GM18867 (cell line): ENCODE data around the gene USP17L19.
"Not testable (repeated sequence)": the region's sequence is repeated elsewhere in the genome, so short reads cannot be mapped to it uniquely, and the experiment has no call there.

ENCODE experiments used
- ATAC-seq: cut with Tn5 transposase; IDR thresholded peaks from one replicate; pipeline ENCODE4 v1.9.1; 2021; ENCODE audit warnings: mild to moderate bottlenecking, moderate library complexity; ENCODE audit not compliant: unreplicated experiment

USP17L19 gene, protein sequence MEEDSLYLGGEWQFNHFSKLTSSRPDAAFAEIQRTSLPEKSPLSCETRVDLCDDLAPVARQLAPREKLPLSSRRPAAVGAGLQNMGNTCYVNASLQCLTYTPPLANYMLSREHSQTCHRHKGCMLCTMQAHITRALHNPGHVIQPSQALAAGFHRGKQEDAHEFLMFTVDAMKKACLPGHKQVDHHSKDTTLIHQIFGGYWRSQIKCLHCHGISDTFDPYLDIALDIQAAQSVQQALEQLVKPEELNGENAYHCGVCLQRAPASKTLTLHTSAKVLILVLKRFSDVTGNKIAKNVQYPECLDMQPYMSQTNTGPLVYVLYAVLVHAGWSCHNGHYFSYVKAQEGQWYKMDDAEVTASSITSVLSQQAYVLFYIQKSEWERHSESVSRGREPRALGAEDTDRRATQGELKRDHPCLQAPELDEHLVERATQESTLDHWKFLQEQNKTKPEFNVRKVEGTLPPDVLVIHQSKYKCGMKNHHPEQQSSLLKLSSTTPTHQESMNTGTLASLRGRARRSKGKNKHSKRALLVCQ

DNA sequence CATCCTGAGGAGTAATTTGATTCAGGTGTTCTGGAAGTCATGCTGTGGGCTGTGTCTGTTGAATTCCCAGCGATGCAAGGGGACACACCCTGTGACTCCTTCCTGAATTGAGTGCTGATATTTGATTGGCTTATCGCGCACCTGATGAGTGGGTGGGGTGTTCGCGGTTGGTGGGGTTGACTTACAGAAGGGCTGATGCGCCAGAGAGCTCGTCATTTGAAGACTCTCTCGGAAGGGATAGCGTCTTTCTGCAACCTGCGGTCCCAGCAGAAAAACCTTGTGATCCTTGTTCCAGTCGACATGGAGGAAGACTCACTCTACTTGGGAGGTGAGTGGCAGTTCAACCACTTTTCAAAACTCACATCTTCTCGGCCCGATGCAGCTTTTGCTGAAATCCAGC, at the start of gene USP17L19:
TSS of gene USP17L19 (plus strand) at position 301 of the 400 bp plus-strand sequence. CDS start at position 301, 0 bp downstream.
- ATAC-seq, result not testable (repeated sequence)

GRCh38 chr4:9210357-9210756, 42.8 kb upstream of the USP17L19 start, which contains the start of gene USP17L10:
USP17L10 (plus strand) TSS chr4:9210657; CDS start chr4:9210657, 0 bp downstream.
- not testable (repeated sequence) for ATAC-seq

- not testable (repeated sequence) for ATAC-seq
Observed at GRCh38 chr4:9214701-9215100, 38.5 kb upstream of the USP17L19 start.

- not testable (repeated sequence) for ATAC-seq
Observed at GRCh38 chr4:9215105-9215504, 38.1 kb upstream of the USP17L19 start, which contains the start of gene USP17L11. USP17L11 (plus strand) TSS chr4:9215405; CDS start chr4:9215405, 0 bp downstream.

DNA sequence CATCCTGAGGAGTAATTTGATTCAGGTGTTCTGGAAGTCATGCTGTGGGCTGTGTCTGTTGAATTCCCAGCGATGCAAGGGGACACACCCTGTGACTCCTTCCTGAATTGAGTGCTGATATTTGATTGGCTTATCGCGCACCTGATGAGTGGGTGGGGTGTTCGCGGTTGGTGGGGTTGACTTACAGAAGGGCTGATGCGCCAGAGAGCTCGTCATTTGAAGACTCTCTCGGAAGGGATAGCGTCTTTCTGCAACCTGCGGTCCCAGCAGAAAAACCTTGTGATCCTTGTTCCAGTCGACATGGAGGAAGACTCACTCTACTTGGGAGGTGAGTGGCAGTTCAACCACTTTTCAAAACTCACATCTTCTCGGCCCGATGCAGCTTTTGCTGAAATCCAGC, 33.3 kb upstream of the USP17L19 start, which contains the start of gene USP17L12:
TSS of gene USP17L12 (plus strand) at position 301 of the 400 bp plus-strand sequence. CDS start at position 301, 0 bp downstream.
- ATAC-seq, result not testable (repeated sequence)

GRCh38 chr4:9224596-9224995, 28.6 kb upstream of the USP17L19 start, which contains the start of gene USP17L13:
USP17L13 (plus strand) TSS chr4:9224896; CDS start chr4:9224896, 0 bp downstream.
- not testable (repeated sequence) for ATAC-seq

DNA sequence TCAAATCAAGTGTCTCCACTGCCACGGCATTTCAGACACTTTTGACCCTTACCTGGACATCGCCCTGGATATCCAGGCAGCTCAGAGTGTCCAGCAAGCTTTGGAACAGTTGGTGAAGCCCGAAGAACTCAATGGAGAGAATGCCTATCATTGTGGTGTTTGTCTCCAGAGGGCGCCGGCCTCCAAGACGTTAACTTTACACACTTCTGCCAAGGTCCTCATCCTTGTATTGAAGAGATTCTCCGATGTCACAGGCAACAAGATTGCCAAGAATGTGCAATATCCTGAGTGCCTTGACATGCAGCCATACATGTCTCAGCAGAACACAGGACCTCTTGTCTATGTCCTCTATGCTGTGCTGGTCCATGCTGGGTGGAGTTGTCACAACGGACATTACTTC, 22.9 kb upstream of the USP17L19 start:
- ATAC-seq, result not testable (repeated sequence)

- ATAC-seq, result not testable (repeated sequence)
Observed at GRCh38 chr4:9234085-9234484, 19.1 kb upstream of the USP17L19 start, which contains the start of gene USP17L15. USP17L15 (plus strand) TSS chr4:9234385; CDS start chr4:9234385, 0 bp downstream.

GRCh38 chr4:9238461-9238860, 14.7 kb upstream of the USP17L19 start:
- not testable (repeated sequence) for ATAC-seq

DNA sequence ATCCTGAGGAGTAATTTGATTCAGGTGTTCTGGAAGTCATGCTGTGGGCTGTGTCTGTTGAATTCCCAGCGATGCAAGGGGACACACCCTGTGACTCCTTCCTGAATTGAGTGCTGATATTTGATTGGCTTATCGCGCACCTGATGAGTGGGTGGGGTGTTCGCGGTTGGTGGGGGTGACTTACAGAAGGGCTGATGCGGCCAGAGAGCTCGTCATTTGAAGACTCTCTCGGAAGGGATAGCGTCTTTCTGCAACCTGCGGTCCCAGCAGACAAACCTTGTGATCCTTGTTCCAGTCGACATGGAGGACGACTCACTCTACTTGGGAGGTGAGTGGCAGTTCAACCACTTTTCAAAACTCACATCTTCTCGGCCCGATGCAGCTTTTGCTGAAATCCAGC, 9.6 kb upstream of the USP17L19 start, which contains the start of gene USP17L17:
TSS of gene USP17L17 (plus strand) at position 301 of the 400 bp plus-strand sequence. CDS start at position 301, 0 bp downstream.
- not testable (repeated sequence) for ATAC-seq

- ATAC-seq, result not testable (repeated sequence)
Observed at GRCh38 chr4:9247953-9248680, 5.1 kb upstream of the USP17L19 start, which contains the start of gene USP17L18. USP17L18 (plus strand) TSS chr4:9248630; CDS start chr4:9248630, 0 bp downstream.

DNA sequence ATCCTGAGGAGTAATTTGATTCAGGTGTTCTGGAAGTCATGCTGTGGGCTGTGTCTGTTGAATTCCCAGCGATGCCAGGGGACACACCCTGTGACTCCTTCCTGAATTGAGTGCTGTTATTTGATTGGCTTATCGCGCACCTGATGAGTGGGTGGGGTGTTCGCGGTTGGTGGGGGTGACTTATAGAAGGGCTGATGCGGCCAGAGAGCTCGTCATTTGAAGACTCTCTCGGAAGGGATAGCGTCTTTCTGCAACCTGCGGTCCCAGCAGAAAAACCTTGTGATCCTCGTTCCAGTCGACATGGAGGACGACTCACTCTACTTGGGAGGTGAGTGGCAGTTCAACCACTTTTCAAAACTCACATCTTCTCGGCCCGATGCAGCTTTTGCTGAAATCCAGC, 4.6 kb downstream of the USP17L19 start, which contains the start of gene USP17L20:
TSS of gene USP17L20 (plus strand) at position 301 of the 400 bp plus-strand sequence. CDS start at position 301, 0 bp downstream.
- ATAC-seq, result not testable (repeated sequence)

GRCh38 chr4:9262572-9262971, 9.4 kb downstream of the USP17L19 start, which contains the start of gene USP17L21:
USP17L21 (plus strand) TSS chr4:9262872; CDS start chr4:9262872, 0 bp downstream.
- not testable (repeated sequence) for ATAC-seq

DNA sequence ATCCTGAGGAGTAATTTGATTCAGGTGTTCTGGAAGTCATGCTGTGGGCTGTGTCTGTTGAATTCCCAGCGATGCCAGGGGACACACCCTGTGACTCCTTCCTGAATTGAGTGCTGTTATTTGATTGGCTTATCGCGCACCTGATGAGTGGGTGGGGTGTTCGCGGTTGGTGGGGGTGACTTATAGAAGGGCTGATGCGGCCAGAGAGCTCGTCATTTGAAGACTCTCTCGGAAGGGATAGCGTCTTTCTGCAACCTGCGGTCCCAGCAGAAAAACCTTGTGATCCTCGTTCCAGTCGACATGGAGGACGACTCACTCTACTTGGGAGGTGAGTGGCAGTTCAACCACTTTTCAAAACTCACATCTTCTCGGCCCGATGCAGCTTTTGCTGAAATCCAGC, 14.1 kb downstream of the USP17L19 start, which contains the start of gene USP17L22:
TSS of gene USP17L22 (plus strand) at position 301 of the 400 bp plus-strand sequence. CDS start at position 301, 0 bp downstream.
- not testable (repeated sequence) for ATAC-seq

GRCh38 chr4:9271719-9272118, 18.5 kb downstream of the USP17L19 start:
- ATAC-seq, result not testable (repeated sequence)
